ENCODE measurements around the gene DUS3L. TPM values are rescaled to one million over a fixed set of nuclear protein-coding genes. Genes with fewer than 3 reads are reported as not detected.

The DUS3L gene
- 14.8 to 19.4 TPM (median 18.4 TPM) in 3 replicates for total RNA-seq
- long read RNA-seq, transcript DUS3L-201 (13 exons, 2,113 nt): major isoform, 19 of 32 reads
- long read RNA-seq, partial matches to known transcripts: 5 of 32 reads
- long read RNA-seq, other reads (novel, unspliced or antisense): 7 of 32 reads

GRCh38 chr19:5790559-5791520, at the start of gene DUS3L:
TSS of gene DUS3L (minus strand) at chr19:5791163. CDS start at chr19:5791141, 22 bp downstream.
- Mint-ChIP-seq H3K27ac (ENCODE audit: unreplicated experiment) (peak within 1 kb of the TSS; percentile 99), H3K4me1 (ENCODE audit: low read depth) (peaks cover 10% of the 10 kb centered on the region), H3K36me3 (ENCODE audit: low read depth) (peaks cover 16% of the 10 kb centered on the region), H3K4me3 (ENCODE audit: unreplicated experiment) (peak within 1 kb of the TSS; percentile 96), H3K9me3 (ENCODE audit: low read depth) (no peaks in the 10 kb centered on the region), H3K27me3 (ENCODE audit: low read depth) (no peaks in the 10 kb centered on the region)
- no peak for TF ChIP-seq CTCF (IDR thresholded peaks at IDR 0.05)
- no peak for DNase-seq (ENCODE audit: low spot score)

GRCh38 chr19:5839065-5840017, 48.4 kb upstream of the DUS3L start, which contains the start of gene FUT6:
TSS of gene FUT6 (minus strand) at chr19:5839702. CDS start at chr19:5832567, 7,135 bp downstream.
- DNase-seq (ENCODE audit: low spot score): no peak
- TF ChIP-seq CTCF (IDR thresholded peaks at IDR 0.05): no peak
- H3K4me1 Mint-ChIP-seq (ENCODE audit: low read depth): no peaks in the 10 kb centered on the region
- no peak within 1 kb of the TSS for H3K27ac Mint-ChIP-seq (ENCODE audit: unreplicated experiment)
- no peaks in the 10 kb centered on the region for H3K36me3 Mint-ChIP-seq (ENCODE audit: low read depth)
- no peak within 1 kb of the TSS for H3K4me3 Mint-ChIP-seq (ENCODE audit: unreplicated experiment)
- peaks cover 4% of the 10 kb centered on the region for H3K27me3 Mint-ChIP-seq (ENCODE audit: low read depth)
- H3K9me3 Mint-ChIP-seq (ENCODE audit: low read depth): no peaks in the 10 kb centered on the region

- TF ChIP-seq CTCF (IDR thresholded peaks at IDR 0.05): no peak
- Mint-ChIP-seq H3K27me3 (ENCODE audit: low read depth) (peaks cover 4% of the 10 kb centered on the region), H3K4me3 (ENCODE audit: unreplicated experiment) (no peak overlapping the region), H3K36me3 (ENCODE audit: low read depth) (no peaks in the 10 kb centered on the region), H3K4me1 (ENCODE audit: low read depth) (no peaks in the 10 kb centered on the region), H3K9me3 (ENCODE audit: low read depth) (no peaks in the 10 kb centered on the region), H3K27ac (ENCODE audit: unreplicated experiment) (no peak overlapping the region)
- no peak for DNase-seq (ENCODE audit: low spot score)
Observed at GRCh38 chr19:5838353-5839064, 47.5 kb upstream of the DUS3L start.

DNA sequence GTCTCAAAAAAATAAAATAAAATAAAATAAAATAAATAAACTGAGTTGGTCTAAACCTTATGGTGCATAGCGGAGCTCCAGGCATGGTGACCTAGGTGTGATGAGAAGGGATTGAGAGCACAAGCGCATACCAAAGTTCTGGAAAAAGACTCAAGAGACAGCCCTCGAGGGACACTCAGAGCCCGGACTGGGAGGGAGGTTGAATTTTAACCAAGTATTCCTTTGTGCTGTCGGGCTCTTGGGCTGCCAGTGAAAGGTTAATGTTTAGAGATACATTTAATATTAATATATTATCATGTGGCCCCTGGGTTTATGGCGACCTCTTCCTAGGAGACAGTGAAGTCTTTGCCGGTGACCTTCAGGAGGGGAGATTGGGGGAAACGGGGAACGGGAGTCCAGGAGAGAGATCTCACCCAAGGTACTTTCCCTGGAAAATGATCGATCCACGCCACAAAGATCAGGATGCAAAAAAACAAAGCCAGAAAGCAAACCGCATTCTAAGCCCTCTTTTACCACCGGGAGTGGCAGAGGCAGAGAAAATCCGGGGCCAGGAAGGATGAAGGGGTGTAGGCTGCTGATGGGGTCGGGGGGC, 46.9 kb upstream of the DUS3L start:
- no peak overlapping the region for H3K27ac Mint-ChIP-seq (ENCODE audit: unreplicated experiment)

More for the DNA sequence above, 46.9 kb upstream of the DUS3L start:
- peaks cover 2% of the 10 kb centered on the region for H3K27me3 Mint-ChIP-seq (ENCODE audit: low read depth)
- H3K36me3 Mint-ChIP-seq (ENCODE audit: low read depth): no peaks in the 10 kb centered on the region
- no peak for DNase-seq (ENCODE audit: low spot score)
- TF ChIP-seq CTCF (IDR thresholded peaks at IDR 0.05): no peak
- H3K9me3 Mint-ChIP-seq (ENCODE audit: low read depth): no peaks in the 10 kb centered on the region
- H3K4me1 Mint-ChIP-seq (ENCODE audit: low read depth): no peaks in the 10 kb centered on the region
- no peak overlapping the region for H3K4me3 Mint-ChIP-seq (ENCODE audit: unreplicated experiment)

All from chondrocyte (in vitro differentiated cells).